NCI-H2171 (cell line): Measurements from ENCODE around the gene CYP2R1.
A peak's percentile ranks its signal among the peaks of the same experiment; 100 is the strongest.
"Not testable (repeated sequence)": the region's sequence is repeated elsewhere in the genome, so short reads cannot be mapped to it uniquely, and the experiment has no call there.

Experiments
- DNase-seq: peaks from one replicate; lab custom pipeline; 2025; lab: John Stamatoyannopoulos, UW

CYP2R1 gene

GRCh38 chr11:14892577-14892976, 546 bp upstream of the CYP2R1 start:
- no peak for DNase-seq

DNA sequence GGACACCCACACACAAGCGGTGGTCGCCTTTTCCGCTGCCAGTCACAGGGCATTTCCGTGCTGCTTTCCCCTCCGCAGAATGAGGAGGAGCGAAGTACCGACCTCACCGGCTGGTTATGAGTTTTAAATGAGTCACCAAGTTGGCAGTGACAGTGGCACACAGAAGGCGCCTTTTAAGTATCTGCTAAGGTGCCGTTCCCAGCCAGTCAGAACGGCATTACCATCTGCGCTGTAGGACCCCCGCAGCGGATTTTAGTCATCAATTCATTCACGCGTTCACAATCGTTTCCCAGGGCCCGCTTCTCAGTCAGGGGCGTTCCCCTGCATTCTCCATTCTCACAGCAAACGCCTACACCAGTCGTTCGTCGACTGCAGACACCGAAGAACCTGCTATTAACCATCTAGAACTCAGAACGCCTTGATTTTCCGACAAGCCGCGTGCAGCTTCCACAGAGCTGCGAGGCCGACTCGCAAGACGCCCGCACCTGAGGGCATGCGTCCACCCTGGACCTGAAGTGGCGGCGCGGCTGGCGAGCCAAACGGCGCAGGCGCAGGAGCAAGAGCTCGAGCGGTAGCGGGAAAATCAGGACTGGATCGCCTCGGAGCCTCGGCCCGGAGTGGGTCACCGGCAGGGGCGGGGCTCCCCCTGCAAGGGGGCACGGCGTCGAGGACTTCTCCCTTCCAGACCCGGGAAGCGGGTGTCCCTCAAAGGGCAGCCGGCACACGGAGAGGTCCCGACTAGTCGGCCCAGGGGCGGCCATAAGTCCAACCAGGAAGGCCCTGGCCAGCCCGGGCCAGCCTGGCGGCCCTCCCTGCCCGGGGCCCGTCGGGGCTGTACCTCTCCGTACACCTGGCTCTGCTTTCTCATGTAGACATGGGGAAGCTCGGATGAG, 642 bp downstream of the CYP2R1 start:
- peak; percentile 31 for DNase-seq

DNA sequence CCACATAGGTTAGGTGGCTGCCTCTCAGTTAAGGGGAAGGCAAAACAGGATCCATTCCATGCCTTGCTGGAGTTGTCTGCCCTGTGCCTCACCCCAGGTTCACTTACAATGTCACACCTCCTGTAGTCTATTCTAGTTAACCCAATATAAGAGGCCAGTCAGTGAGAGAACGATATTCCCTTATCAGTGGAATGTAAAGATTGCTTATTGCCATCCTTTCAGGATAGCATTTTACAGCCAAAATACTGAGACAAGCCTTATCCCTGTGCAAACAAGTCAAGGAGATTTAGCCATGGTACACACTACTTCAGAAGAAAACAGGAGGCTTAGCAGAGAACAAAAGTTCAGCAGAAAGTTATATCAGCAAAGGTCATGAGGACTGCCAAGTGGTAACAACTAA, 5.5 kb downstream of the CYP2R1 start:
- DNase-seq = no peak

GRCh38 chr11:14884667-14885273, 7.3 kb downstream of the CYP2R1 start:
- no peak for DNase-seq

GRCh38 chr11:14883683-14884082, 8.3 kb downstream of the CYP2R1 start:
- not testable (repeated sequence) for DNase-seq

- DNase-seq = no peak
These were observed 9.8 kb downstream of the CYP2R1 start for GRCh38 chr11:14882196-14882595.

DNA sequence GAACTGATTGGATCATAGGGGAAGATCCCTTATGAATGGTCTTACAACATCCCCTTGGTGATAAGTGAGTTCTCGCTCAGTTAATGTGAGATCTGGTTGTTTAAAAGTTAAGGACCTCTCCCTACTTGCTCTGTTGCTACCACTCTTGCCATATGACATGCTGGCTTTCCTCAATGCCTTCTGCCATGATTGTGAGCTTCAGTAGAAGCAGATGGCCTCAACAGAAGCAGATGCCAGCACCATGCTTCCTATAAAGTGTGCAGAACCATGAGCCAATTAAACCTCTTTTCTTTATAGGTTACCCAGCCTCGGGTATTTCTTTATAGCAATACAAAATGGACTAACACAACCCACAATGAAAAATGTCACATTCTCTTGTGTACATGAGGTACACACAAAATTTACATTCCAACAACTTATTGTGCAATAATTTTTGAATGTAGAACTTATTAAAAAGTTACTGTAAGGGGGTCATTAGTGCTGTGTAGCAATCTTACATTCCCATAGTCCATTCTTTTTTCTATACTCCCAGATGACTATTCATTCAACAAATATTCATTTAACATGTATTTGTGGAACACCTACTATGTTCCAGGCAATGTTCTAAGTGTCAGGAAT, 10.3 kb downstream of the CYP2R1 start:
- no peak for DNase-seq

DNA sequence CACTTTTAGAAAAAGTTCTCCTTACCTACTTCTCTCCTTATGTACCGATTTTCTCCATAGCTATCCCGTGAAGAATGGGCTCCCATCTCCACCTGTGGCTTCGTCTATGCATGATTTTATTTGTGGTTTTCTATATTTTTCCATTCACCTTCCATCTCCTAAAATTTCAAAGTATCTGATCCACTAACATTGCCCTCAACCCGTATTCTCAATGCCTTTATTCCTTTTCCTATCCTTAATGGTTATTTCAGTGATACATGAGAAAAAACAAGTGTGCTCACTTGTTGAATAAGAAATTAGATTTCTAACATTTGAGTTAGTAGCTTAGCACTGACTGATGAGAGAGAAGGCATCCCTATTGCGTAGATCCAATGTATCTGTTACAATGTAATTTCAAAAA, 16.9 kb downstream of the CYP2R1 start:
- DNase-seq = no peak

- no peak for DNase-seq
These were observed 18.4 kb downstream of the CYP2R1 start for GRCh38 chr11:14873632-14874031.

GRCh38 chr11:14872032-14872431, 20.0 kb downstream of the CYP2R1 start:
- no peak for DNase-seq

GRCh38 chr11:14863775-14864174, 28.3 kb downstream of the CYP2R1 start:
- DNase-seq = not testable (repeated sequence)

DNA sequence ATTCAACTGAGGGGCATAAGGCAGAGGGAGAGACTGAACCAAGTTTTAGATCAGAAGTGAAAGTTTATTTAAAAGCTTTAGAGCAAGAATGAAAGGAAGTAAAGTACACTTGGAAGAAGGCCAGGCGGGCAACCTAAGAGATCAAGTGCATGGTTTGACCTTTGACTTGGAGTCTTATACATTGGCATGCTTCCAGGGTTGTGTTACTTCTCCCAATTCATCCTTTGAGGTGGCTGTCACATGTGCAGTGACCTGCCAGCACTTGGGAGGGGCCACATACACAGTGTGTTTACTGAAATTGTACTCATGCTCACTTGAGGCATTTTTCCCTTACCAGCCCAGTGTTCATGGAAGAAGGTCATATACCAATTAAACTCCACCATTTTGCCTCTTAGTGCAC, 30.4 kb downstream of the CYP2R1 start:
- no peak for DNase-seq

DNA sequence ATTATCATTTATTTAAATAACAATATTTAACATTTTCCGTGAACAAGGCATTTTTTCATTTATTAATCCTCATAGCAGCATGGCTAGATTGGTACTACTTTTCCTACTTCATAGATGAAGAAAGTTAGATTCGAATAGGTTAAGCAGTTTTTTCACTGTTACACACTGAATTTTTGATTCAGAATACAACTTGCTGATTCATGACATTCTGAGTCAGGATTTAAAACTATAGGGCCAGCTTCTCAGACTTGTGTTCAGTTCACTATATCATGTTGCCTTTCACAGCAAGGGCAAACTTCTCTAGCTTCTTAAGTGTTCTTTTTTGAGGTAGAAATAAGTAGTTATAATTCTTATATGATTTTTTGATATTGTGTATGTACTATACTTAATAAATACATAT, 31.5 kb downstream of the CYP2R1 start:
- no peak for DNase-seq

DNA sequence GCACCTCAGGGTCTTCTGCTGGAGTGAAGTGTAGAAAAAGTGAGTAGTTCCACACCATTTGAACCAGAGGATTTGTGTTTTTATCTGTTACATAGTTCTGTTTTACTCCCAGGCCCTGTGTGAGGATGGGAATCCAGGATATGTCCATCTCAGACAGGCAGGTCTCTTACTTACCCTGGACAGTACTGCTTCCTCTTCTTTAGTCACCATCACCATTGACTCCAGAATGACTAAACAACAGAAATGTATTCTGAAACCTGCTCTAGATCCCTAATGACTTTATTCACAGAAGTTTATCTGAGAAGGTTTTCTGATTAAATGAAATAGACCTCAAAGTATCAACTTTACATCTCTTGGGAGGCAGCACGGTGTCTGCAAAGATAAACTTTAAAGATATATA, 33.6 kb downstream of the CYP2R1 start:
- DNase-seq = no peak

DNA sequence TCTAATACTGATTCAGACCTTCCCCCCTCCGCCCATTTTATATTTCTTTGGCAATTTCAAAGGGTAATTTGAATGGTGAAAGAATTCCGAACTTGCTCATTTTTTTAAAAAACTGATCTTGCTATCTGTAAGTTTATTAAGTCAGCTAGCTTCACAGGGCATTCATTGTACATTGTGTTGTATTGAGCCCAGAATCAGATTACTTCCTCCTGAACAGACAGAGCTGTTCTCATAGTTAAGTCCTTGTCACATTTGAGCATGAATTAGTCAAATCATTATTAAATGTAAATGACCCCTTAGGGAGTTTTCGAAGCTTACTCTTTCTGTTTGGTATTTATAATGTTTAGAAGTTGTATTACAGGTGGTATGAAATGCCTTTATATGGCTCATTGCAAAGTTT, 34.4 kb downstream of the CYP2R1 start:
- no peak for DNase-seq

GRCh38 chr11:14855890-14856289, 36.1 kb downstream of the CYP2R1 start:
- DNase-seq = no peak

GRCh38 chr11:14854057-14854456, 38.0 kb downstream of the CYP2R1 start:
- no peak for DNase-seq

DNA sequence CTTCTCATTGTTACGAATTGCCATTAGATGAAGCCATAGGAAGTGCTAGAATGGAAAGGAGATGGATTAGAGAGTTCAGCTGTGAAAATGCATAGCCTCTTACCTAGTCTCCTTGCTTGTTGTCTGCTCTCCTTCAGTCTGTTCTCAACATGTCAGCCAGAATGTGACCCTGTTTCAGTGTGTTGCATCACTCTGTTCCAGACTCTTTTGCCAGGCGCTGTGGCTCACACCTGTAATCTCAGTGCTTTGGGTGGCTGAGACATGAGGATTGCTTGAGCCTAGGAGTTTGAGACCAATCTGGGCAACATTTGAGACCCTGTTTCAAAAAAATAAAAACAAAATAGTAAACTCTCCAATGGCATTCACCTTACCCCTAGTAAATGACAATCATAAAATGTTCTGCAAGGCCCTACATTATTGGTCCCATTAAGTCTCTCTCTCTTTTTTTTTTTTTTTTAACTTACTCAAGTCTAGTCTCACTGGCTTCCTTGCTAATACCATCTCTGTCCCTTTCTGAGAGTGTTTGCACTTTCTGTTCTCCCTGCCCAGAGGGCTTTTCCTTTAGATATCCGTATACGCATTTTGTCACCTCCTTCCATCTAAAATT, 39.4 kb downstream of the CYP2R1 start:
- DNase-seq = no peak

GRCh38 chr11:14842002-14842401, 50.0 kb downstream of the CYP2R1 start:
- no peak for DNase-seq

DNA sequence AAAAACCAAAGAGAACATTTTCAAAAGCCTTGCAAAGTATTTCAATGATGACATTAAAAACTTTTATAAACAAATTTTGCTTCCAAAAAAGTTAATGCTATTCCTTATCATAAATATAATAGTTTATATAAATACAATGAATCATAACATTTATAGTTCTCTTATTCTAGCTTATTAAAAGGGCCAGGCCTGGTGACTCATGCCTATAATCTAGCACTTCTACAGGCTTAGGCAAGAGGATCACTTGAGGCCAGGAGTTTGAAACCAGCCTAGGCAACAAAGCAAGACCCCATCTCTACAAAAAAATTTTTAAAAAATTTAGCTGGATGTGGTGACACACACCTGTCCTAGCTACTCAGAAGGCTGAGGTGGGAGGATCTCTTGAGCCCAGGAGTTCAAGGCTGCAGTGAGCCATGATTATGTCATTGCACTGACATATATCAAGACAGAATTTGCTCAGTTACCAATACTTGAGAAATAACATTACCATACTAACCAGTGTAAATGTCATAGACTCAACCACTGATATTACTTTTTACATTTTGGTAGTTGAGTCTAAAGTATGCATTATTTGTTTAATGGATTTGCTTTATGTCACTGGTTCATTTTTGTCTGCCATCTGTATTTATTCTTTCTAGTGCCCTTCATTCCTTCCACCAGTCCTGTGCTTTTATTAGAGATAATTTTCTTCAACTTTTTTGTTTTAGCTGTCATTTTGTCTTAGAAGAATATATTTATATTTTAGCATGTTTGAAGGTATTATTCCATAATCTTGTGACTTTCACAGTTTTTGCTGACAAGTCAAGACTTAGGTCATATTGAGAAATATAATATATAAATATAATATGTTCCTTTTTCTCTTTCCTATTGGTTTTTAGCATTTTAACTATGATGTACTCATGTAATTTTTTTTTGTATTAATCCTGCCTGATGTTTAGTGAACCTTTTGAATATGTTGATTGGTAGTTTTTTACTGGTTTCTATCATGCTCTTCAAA, 56.2 kb downstream of the CYP2R1 start:
- DNase-seq = no peak
